Right lobe of liver (tissue), 4 donors: ENCODE results near the gene CD47.

ENCODE experiments used
- POLR2A ChIP-seq: fragments of 450-650 bp; IDR thresholded peaks from one replicate; pipeline ENCODE4 v1.6.1; 2017; ENCODE audit warnings: antibody characterized with exemption, mild to moderate bottlenecking
- TF ChIP-seq, protein P1 (sequence below), 4 donors: fragments of 200-600 bp in 3 of 4; fragments of 450-650 bp in 1 of 4; IDR thresholded peaks; one replicate each; pipeline versions ENCODE4 v1.5.1 to v1.8.0; 2016 to 2022; ENCODE audit warnings: antibody characterized with exemption in 4 of 4, mild to moderate bottlenecking in 2 of 4
- donor health status: DM: no; HTN: no; CAD: no.
- donor health status: DM: no; HTN: no; CAD: no.
- donor health status: DM: no; HTN: yes; CAD: no.

DNA sequence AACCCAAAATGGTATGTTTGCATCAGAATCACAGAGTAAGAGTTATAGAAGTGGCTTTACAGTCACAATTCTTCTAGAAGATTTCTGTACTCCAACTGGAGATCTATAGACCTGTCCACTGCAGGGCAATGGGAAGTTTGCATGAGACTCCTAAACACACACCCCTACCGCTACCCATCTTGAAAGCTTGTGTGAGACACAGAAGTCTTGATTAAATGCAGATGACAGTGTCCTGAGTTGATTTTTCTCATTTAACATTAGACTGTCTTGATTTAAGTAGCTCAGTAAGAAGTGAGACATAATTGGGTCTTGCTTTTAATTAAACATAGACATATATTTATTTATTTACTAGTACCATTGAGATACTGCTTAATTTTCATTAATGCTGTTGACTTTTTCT, 54.4 kb downstream of the CD47 start:
- TF ChIP-seq POLR2A, result no peak
- TF ChIP-seq, protein P1, sequence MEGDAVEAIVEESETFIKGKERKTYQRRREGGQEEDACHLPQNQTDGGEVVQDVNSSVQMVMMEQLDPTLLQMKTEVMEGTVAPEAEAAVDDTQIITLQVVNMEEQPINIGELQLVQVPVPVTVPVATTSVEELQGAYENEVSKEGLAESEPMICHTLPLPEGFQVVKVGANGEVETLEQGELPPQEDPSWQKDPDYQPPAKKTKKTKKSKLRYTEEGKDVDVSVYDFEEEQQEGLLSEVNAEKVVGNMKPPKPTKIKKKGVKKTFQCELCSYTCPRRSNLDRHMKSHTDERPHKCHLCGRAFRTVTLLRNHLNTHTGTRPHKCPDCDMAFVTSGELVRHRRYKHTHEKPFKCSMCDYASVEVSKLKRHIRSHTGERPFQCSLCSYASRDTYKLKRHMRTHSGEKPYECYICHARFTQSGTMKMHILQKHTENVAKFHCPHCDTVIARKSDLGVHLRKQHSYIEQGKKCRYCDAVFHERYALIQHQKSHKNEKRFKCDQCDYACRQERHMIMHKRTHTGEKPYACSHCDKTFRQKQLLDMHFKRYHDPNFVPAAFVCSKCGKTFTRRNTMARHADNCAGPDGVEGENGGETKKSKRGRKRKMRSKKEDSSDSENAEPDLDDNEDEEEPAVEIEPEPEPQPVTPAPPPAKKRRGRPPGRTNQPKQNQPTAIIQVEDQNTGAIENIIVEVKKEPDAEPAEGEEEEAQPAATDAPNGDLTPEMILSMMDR (IDR thresholded peaks at IDR 0.05), result no peak
